GM18861 (cell line): ENCODE data around the gene RRAS2.
"Not testable (repeated sequence)": the region's sequence is repeated elsewhere in the genome, so short reads cannot be mapped to it uniquely, and the experiment has no call there.

Source experiments
- ATAC-seq: cut with Tn5 transposase; IDR thresholded peaks from one replicate; pipeline ENCODE4 v1.9.1; 2021; ENCODE audit not compliant: unreplicated experiment

Gene RRAS2

GRCh38 chr11:14308897-14309387 is 50.0 kb downstream of the RRAS2 start:
- ATAC-seq, result no peak

- ATAC-seq, result no peak
These were observed 50.7 kb downstream of the RRAS2 start for GRCh38 chr11:14308114-14308896.

- no peak for ATAC-seq
These were observed 52.5 kb downstream of the RRAS2 start for GRCh38 chr11:14306481-14306880.

DNA sequence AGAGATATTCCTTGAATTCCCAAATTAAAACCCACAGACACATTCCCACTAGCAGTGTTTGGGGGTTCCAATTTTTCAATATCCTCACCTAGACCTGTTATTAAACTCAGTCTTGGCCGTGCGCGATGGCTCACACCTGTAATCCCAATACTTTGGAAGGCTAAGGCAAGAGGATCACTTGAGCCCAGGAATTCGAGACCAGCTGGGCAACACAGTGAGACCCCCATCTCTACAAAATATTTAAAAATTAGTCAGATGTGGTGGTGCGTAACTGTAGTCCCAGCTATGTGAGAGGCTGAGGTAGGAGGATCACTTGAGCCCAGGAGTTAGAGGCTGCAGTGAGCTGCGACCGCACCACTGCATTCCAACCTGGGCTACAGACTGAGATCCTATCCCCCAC is 53.3 kb downstream of the RRAS2 start:
- no peak for ATAC-seq

DNA sequence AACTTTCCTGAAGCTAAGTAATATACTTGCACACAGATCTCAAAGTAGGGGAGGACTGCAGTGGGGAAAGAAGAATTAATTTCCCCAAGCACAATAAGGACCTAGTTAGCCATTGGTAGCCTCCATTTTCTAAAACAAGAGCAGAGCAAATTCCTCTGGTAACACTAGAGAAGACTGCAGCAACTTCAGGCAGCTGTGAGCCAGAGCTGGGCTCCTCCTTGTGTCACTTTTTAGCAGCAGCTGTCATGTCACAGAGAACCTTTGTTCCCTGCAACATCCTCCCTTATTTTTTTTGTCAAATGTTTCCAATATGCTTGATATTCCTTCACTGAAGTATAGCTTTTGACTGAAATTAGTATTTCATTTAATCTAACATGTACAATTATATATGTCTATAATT is 54.4 kb downstream of the RRAS2 start:
- no peak for ATAC-seq

- peak; percentile 75 for ATAC-seq
These were observed 58.2 kb downstream of the RRAS2 start for GRCh38 chr11:14300661-14301304.

DNA sequence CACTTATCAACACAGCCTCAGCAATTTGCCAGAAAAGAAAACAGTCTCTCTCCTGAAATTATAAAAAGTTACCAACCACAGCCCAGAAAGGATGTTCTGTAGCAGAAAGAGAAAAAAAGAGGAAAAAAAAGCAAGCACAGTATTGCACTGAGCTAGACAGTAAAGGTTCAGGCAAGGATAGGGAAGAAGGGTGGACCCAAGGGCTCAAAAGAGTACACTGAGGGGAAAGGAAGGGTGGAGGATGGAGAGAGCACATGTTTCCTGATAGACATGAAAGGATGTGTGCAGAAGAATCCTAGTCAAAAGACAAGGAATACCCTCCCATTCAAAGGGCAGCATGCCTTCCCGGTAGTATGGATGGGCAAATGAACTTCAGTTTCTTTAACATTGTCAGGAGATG is 59.1 kb downstream of the RRAS2 start:
- ATAC-seq, result no peak

- ATAC-seq, result no peak
These were observed 68.6 kb downstream of the RRAS2 start for GRCh38 chr11:14290422-14290821.

DNA sequence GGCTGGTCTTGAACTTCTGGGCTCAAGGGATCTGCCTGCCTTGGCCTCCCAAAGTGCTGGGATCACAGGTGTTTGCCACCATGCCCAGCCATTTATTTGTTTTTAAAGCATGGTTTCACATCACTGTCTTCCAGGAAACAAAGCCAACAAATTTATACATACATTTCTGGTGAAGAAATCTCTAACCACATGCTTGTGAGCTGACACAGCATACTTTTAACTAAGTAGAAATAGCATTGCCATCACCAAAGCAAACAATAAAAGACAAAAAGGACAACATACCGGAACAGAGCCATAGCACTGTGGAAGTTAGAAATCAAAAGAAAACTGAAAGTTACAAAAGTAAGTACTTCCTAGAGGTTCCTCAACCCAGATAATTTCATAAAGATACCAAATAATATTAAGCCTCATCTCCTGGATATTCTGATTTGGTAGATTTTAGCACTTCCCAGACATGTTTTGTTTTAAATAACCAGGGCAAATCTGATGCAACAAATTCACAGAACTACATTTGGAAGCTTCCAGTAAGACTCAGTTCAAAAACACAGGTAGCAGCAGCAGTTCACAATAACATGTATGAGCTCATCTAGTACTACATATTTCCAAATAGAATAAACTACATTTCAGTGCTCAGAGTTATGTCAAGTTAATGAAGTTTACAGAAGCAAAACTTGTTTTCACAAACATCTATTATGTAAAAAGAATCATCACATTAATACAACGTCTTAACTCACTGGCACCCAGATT is 70.6 kb downstream of the RRAS2 start:
- ATAC-seq, result no peak

DNA sequence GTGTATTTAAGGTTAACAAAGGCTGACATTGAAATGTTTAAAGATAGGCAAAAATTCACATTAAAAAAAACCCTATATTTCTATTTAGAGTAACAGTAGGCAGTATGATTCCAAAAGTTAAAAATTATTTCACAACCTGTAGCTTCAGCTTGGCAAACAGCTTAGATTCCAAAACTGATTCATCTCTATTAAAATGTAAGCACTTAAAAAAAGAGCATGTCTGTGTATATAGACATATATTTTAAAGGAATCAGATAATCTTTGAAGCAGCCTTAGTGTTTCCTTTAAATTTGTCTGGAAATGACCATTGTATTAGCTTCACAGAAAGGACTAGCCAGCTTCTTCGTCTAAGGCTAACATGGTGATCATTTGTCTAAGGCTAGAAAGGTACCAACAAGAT is 80.1 kb downstream of the RRAS2 start:
- ATAC-seq, result not testable (repeated sequence)

DNA sequence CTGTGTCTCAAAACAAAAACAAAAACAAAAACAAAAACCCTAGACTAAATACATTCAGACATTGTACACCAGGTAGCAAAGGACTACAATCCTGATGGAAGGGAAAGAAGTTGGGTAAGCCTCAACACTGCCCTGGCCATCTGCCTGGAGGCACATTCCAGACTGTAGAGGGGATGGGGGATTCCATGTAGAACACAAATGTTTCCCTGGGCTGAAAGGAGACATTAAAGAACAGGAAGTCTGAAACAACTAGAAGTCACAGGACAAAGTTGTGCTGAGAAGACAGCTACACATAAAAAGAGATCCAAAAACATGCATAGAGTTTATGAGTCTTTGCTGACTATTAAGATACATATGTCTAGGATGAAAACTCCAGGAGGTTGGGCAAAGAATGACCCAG is 83.9 kb downstream of the RRAS2 start:
- ATAC-seq, result no peak

- ATAC-seq, result no peak
These were observed 85.1 kb downstream of the RRAS2 start for GRCh38 chr11:14273895-14274294.

GRCh38 chr11:14270690-14271542 is 88.1 kb downstream of the RRAS2 start:
- peak; percentile 62 for ATAC-seq

- peak; percentile 40 for ATAC-seq
These were observed 89.0 kb downstream of the RRAS2 start for GRCh38 chr11:14269692-14270573.

DNA sequence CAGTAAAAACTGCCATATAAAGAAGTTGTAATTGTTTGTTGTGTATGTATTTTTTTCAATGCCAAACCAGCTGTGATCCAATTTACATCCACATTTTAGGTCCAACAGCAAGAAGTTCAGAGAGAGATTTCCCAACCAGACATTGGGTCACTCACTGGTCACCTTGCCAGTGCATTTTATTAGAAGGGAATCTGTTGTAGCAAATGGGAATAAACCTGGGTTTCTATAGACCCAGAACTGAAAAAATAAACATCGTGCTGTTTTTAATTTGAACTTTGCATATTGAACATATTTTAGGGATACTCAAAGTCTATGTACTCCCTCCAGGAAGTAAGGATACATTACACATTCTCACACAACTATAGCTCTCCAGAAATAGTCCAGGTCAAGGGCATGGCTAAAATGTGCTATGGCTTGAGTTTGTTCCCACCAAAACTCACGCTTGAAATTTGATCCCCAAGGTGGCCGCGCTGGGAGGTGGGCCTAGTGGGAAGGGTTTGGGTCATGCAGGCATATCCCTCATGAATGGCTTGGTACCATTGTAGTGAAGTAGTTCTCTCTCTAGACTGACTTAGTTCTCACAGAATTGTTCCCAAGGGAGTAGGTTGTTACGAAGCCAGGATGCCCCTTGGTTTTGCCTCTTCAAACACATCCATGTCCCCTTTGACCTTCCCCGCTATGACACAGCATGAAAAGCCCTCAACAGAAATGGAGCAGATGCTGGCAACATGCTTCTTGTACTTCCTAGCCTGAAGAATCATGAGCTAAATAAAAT is 90.9 kb downstream of the RRAS2 start:
- ATAC-seq, result no peak

- no peak for ATAC-seq
These were observed 92.4 kb downstream of the RRAS2 start for GRCh38 chr11:14266622-14267021.

DNA sequence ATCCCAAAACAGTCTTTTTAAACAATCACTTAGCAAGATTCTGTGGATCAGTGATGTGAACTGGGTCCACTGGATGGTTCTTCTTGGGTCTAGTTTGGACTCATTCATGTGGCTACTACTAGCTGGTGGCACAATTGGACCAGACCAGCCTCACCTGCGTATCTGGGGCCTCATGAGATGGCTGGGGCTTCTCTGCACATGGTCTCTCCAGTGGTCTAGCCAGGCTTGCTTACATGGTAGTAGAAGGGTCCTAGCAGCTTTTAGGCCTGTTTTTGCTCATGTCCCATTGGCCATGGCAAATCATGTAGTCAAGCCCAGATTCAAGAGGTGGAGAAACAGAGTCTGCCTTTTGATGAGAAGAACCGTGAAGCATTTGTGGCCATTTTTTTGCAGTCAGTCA is 94.0 kb downstream of the RRAS2 start:
- ATAC-seq, result no peak

GRCh38 chr11:14262271-14262846 is 96.6 kb downstream of the RRAS2 start:
- ATAC-seq, result no peak

DNA sequence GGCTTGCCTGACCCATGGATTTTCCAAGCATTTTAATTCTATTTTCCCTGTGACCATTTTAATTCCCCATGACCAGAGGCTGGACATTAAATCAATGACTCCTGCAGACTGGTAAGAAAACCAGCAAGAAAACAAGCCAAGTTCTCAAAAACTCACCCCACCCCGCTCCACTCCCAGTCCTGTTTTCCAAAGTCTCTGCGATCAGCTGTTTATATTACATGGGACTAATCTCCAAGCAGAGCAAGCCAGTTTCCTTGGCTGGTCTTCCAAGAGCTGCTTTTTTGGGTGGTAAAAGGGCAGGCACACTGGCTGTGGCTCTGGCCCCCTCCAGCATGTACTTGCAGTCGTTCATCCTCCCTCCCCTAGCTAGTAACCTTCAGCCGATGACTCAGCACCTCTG is 97.9 kb downstream of the RRAS2 start:
- no peak for ATAC-seq
